GM18498 (cell line): ENCODE data around the gene CCM2.

Source experiments
- ATAC-seq: cut with Tn5 transposase; IDR thresholded peaks from one replicate; pipeline ENCODE4 v1.9.1; 2021; ENCODE audit warnings: mild to moderate bottlenecking, moderate library complexity; ENCODE audit not compliant: unreplicated experiment

The CCM2 gene

GRCh38 chr7:45000093-45001032 is at the start of gene CCM2:
Gene CCM2 (plus strand): TSS chr7:45000201. CDS start chr7:45000334, 133 bp downstream.
- ATAC-seq, result peak; percentile 4

GRCh38 chr7:44953156-44953555 is 46.8 kb upstream of the CCM2 start:
- no peak for ATAC-seq

DNA sequence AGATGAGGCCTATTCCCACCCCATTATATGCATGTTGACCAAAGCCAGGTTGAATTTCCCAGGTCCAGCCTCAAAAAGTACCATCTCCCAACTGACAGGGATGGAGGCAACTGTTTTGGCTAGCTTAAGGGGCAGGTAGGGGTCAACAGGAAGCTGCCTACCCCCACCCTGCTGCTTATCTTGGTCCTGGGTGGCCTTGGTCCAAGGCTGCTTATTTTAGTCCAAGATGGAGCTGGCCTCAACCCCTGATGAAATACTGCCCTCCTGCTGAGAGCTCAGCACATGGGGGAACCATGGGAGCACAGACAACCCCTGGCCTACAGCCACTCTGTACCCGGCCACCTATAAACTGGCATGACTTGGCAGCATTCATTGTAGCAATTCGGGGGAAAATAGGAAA is 44.3 kb upstream of the CCM2 start:
- no peak for ATAC-seq

- no peak for ATAC-seq
Observed at GRCh38 chr7:44956157-44956766, 43.7 kb upstream of the CCM2 start.

DNA sequence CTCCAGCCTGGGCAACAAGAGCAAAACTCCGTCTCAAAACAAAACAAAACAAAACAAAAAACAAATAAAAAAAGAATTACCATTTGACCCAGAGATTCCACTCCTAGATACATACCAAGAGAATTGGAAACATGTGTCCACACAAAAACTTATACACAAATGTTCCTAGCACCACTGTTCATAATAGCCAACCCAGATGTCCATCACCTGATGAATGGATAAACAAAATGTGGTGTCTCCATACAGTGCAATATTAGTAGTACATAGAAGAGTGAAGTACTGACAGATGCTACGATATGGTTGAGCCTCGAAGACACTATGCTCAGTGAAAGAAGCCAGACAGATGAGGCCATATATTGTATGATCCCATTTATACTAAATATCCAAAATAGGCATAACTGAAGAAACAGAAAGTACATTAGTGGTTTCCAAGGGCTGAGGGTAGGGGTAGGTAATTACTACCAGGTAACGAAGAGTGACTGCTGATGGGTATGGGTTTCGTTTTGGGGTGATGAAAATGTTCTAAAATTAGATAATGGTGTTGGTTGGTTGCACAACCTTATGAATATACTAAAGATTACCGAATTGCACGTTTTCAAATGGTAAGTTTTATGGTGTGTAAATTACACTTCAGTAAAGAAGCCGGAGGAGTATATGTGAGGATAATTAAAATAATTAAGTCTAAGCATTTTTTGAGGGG is 41.2 kb upstream of the CCM2 start:
- no peak for ATAC-seq

GRCh38 chr7:44959433-44959951 is 40.5 kb upstream of the CCM2 start:
- no peak for ATAC-seq

GRCh38 chr7:44960011-44960580 is 39.9 kb upstream of the CCM2 start:
- ATAC-seq, result no peak

- ATAC-seq, result no peak
Observed at GRCh38 chr7:44961844-44962482, 38.0 kb upstream of the CCM2 start.

GRCh38 chr7:44962483-44963251 is 37.3 kb upstream of the CCM2 start:
- no peak for ATAC-seq

DNA sequence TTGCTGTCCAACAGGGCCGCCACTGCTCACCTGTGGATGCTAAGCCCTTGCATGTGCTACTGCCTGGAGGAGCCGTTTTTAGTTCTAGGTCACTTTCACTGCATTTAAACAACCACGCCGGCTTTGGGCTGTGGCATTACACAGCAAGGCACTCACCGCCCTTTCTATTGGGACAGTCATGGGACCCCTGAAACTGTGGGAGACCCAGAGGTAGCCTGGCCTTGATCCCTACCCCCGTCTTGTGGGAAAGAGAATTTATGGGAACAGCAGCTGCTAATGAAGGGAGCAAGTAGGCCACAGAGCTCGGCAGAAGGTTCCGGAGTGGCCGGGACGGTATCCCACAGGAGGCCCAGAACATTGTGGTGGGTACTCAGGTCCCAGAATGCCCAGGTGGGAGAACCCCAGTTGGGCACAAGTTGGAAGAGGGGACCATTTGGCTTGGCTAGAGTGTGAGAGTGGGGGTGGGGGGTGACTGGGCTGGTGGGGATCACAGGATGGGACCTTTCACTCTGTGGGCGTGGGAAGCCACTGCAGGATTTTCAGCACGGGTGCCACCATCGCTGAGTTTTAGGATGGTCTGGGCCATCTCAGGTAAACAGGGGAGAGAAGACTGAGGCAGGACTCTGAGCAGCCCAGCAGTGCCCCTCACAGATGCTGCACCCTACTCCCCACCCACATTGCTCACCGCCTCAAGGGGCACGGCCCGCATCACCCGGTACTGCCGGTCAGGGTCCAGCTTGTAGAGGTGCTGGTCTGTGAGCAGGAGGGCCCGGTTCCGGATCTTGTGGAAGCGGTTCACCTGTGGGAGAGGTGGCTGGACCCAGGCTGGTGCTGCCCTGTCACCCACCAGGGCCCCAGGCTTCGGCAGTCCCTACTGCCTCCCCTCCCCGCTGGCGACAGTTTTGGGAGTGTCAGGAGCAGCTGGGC is 36.4 kb upstream of the CCM2 start:
- no peak for ATAC-seq

DNA sequence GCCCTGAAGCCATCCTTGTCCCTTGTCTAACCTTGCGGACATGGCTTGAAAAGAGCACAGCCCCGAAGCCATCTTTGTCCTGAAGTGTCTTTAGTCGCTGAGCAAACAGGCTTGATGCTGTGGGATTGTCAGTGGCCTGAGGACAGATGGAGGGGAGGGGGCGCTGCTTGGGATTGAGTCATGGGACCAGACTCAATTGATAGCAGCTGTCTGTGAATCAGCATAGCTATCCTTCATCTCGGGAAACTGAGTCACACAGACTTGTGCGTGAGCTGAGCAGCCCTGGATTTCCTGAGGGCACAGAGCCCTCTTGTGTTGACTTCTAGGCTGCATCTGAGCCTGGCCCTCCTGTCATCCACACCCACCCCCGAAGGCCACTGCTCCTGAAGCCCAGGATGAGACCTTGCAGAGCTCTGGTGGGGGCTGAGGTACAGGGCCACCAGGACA is 35.6 kb upstream of the CCM2 start:
- no peak for ATAC-seq

DNA sequence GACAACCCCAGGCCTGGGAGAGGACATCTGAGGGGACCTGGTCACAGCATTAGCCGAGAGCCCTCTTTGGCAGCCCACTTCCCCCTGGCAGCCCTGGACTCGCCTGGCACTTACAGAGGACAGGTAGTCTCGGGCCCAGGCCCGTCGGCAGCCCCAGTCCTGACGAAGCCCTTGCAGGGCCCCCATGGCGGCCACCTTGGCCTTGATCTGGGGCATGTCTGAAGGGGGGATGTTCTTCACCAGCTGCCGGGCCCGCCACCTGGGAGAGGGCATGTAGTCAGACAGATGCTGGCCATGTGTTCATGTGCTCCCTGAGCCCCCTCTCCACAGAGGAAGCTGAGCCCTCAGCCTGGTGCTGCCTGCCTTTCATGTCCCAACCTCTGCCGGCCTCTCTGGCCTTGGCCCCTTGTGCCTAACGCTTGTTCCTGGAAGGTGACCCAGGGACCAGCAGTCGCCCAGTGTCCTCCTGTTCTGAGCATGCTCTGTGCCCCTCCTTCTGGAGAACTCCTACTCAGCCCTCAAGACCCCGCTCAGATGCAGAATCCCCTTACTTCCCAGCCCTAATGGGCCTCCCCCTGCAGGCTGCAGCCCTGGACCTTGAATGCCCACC is 35.1 kb upstream of the CCM2 start:
- ATAC-seq, result no peak

DNA sequence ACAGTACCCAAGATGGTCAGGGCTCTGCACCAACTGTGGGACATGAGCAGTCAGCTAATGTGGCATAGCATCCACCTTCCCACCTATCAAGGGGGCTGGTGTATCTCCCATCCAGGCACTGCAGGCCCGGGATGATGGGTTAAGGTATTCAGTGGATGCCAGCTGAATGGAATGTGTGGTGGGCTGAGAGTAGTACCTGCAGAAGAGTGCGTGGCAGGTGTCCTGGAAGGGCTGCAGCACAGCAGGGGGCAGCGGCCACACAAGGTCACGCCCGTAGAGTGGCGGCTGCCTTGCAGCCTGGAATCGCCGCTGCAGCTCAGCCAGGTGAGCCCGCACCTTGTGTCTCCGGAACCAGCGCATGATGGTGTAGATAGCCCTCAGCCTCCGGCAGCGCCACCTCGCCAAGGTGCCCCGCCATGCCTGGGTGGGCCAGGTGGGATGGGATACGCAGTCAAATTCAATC is 34.5 kb upstream of the CCM2 start:
- ATAC-seq, result no peak

DNA sequence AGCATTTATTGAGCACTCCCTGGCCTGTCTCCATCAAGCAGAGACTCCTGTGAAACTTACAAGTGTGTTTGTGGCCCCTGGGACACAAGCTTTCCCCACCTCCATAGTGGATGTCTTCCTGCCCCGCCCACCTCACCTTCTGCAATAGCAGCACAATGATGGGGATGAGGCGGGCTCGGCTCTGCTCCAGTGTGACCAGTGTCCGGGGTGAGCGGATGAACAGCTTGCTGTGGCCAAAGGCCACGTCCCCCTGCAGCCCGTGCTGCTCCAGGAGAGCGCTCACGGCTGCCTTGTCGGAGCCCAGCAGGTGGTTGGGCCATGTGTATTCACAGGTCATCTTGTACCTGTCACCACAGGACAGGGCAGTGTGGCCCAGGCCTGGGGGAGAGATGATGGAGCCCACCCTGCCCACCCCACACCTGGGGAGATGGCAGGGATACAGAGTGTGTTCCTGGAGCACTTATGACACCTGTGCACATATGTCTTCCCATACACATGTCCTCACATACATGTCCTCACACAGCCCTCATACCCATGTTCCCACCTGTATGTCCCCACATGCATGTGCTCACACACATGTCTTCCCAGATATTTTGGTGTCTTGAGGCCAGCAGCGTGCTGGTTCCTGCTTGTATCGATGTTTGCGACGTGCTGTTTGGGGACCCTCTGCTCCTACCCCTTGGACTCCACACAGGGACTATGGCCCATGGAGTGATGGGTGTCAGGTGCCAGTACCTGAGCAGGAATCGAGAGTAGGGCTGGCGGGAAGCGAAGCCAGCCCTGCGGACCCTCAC is 33.9 kb upstream of the CCM2 start:
- ATAC-seq, result no peak

DNA sequence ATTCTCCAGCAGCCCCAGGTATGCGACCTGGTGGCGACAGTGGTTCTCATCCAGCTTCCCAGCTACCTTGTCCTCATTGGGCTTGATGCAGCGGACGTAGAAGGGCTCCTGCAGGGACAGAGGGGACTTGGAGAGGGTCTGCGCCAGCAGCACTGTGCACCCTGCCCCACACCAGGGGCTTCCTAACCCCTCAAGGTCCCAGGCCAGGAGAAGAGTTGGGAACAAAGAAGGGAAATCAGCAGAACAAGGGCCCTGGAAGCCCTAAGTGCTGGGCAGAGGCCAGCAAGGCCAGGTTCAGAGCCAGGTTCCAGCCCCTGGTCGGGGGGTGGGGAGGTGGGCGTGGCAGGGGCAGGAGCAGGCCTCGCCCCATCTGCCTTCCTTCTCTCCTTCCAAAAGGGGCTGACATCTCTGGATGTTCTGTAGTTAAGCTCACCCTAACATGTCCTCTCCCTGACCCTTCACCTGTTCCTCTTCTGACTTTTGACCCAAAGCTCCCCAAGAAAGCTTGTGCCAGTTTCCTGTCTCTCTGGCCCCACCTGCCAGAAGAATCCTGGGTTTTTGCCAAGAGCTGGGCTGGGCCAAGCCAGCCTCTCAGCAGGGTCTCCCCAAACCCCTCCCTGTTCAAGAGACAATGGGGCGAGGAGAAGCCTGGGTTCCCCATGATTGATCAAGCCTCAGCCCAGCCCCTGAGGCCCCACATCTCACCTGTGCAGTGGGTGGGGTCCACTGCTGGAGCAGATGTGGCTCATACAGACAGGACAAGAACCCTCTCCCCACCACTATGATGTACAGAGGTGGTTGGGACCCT is 33.1 kb upstream of the CCM2 start:
- no peak for ATAC-seq

GRCh38 chr7:44967571-44968446 is 32.2 kb upstream of the CCM2 start:
- no peak for ATAC-seq
